Activated naive CD4-positive, alpha-beta T cell treated with anti-CD3 and anti-CD28 coated beads, Interleukin-2, amount 50 U/mL, for 72 hours (primary cell): ENCODE measurements around the gene RGPD8. TPM values are rescaled to one million over a fixed set of nuclear protein-coding genes. Genes with fewer than 3 reads are reported as not detected.

Source experiments
- total RNA-seq, 2 donors: library from RNA; stranded (reverse); gene quantifications; one replicate each; pipeline ENCODE4 v1.2.3, GENCODE V29; 2022

The RGPD8 gene
- total RNA-seq, 2 donors from 2014 or later: 7.4 to 16.1 TPM

Other genes starting within 250 kb of the RGPD8 start
- gene ZC3H8, start 178.6 kb downstream of the RGPD8 start, total RNA-seq: 10 to 100 TPM; 23.7 to 44.1 TPM
- gene ZC3H6, start 158.0 kb downstream of the RGPD8 start, total RNA-seq: 10 to 100 TPM; 11.1 to 13.8 TPM
- gene TTL, start 48.5 kb upstream of the RGPD8 start, total RNA-seq: 10 to 100 TPM; 21.0 to 27.1 TPM
- 10 to 100 TPM; 30.0 to 50.9 TPM for gene POLR1B, start 108.8 kb upstream of the RGPD8 start, total RNA-seq
- 10 to 100 TPM; 38.4 to 46.2 TPM for gene CHCHD5, start 151.0 kb upstream of the RGPD8 start, total RNA-seq
- 100 to 1,000 TPM in 1 of 2 donors, 10 to 100 TPM in 1; 70.8 to 149 TPM for gene SLC20A1, start 212.3 kb upstream of the RGPD8 start, total RNA-seq